ENCODE data around the gene TBC1D22A.

The TBC1D22A gene

GRCh38 chr22:46841522-46841921 is 79.1 kb downstream of the TBC1D22A start:
- DNase-seq: no peak

- DNase-seq: no peak
Measured at GRCh38 chr22:46842606-46843005, 80.2 kb downstream of the TBC1D22A start.

GRCh38 chr22:46843821-46844255 is 81.4 kb downstream of the TBC1D22A start:
- DNase-seq: no peak

GRCh38 chr22:46844606-46845210 is 82.3 kb downstream of the TBC1D22A start:
- DNase-seq: no peak

GRCh38 chr22:46845296-46846149 is 83.1 kb downstream of the TBC1D22A start:
- no peak for DNase-seq

GRCh38 chr22:46846150-46846831 is 83.8 kb downstream of the TBC1D22A start:
- no peak for DNase-seq

- DNase-seq: no peak
Measured at GRCh38 chr22:46846832-46847355, 84.4 kb downstream of the TBC1D22A start.

GRCh38 chr22:46848197-46848596 is 85.7 kb downstream of the TBC1D22A start:
- DNase-seq: no peak

GRCh38 chr22:46849101-46849500 is 86.7 kb downstream of the TBC1D22A start:
- DNase-seq: no peak

- DNase-seq: no peak
Measured at GRCh38 chr22:46849951-46850350, 87.5 kb downstream of the TBC1D22A start.

- DNase-seq: no peak
Measured at GRCh38 chr22:46851311-46851710, 88.9 kb downstream of the TBC1D22A start.

- no peak for DNase-seq
Measured at GRCh38 chr22:46851941-46852340, 89.5 kb downstream of the TBC1D22A start.

- DNase-seq: no peak
Measured at GRCh38 chr22:46852771-46853170, 90.3 kb downstream of the TBC1D22A start.

GRCh38 chr22:46853191-46853590 is 90.7 kb downstream of the TBC1D22A start:
- DNase-seq: no peak

- DNase-seq: no peak
Measured at GRCh38 chr22:46854125-46854870, 91.8 kb downstream of the TBC1D22A start.

- DNase-seq: no peak
Measured at GRCh38 chr22:46855681-46856080, 93.2 kb downstream of the TBC1D22A start.

- no peak for DNase-seq
Measured at GRCh38 chr22:46856661-46857060, 94.2 kb downstream of the TBC1D22A start.

- no peak for DNase-seq
Measured at GRCh38 chr22:46857142-46857884, 94.9 kb downstream of the TBC1D22A start.

GRCh38 chr22:46857885-46858143 is 95.4 kb downstream of the TBC1D22A start:
- DNase-seq: no peak

GRCh38 chr22:46858181-46858771 is 95.8 kb downstream of the TBC1D22A start:
- DNase-seq: no peak

GRCh38 chr22:46860562-46860961 is 98.1 kb downstream of the TBC1D22A start:
- DNase-seq: no peak
